ENCODE data around the gene TNNT2.

DNA sequence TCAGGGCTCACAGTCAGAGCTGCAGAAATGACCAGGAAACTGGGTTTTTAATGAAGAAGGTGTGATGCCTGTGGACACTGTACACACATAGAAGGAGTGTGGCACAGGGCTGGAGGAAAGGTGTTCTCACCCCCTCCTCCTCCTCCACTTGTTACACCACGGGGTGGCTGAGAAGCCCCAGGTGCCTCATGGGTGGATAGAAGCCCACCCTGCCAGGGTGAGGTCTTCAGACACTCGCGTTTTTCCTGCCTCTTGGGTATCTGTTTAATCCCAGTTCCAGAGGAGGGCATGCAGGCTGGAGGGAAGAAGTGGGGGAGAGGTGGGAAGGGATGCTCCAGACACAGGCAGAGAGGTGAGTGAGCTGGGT lies 31.3 kb upstream of the TNNT2 start:
- TF ChIP-seq POLR2A (IDR thresholded peaks at IDR 0.05; ENCODE audit: low read depth, low read length), result no peak
- no peak for TF ChIP-seq POLR2AphosphoS5 (IDR thresholded peaks at IDR 0.05; ENCODE audit: low read depth, low read length)
- TF ChIP-seq SPI1 (IDR thresholded peaks at IDR 0.05; ENCODE audit: low read depth, low read length), result no peak
- TF ChIP-seq TAF1 (IDR thresholded peaks at IDR 0.05; ENCODE audit: low read depth, low read length), result no peak
- no peak for TF ChIP-seq POU2F2 (IDR thresholded peaks at IDR 0.05; ENCODE audit: low read depth, low read length)
